Effector memory CD4-positive, alpha-beta T cell (primary cell): Measurements from ENCODE around the gene ZBTB20.

Experiments used
- DNase-seq, 3 donors: peaks; one replicate each; pipeline ENCODE4 v3.0.0-alpha.2; 2020
- H3K27ac ChIP-seq: 2 replicates; pipeline ENCODE4 v1.7.0; 2013; ENCODE audit warnings: mild to moderate bottlenecking, low read length, moderate library complexity; ENCODE audit not compliant: insufficient read depth, poor library complexity, severe bottlenecking
- H3K27me3 ChIP-seq: replicated peaks from 2 replicates; pipeline ENCODE4 v1.7.0; 2013; ENCODE audit warnings: mild to moderate bottlenecking, low read length; ENCODE audit not compliant: insufficient read depth, control insufficient read depth, poor library complexity, severe bottlenecking
- H3K36me3 ChIP-seq: 2 replicates; pipeline ENCODE4 v1.7.0; 2013; ENCODE audit warnings: mild to moderate bottlenecking, low read length, moderate library complexity; ENCODE audit not compliant: control insufficient read depth, insufficient read depth
- H3K4me1 ChIP-seq: 2 replicates; pipeline ENCODE4 v1.7.0; 2013; ENCODE audit warnings: low read length, mild to moderate bottlenecking; ENCODE audit not compliant: control insufficient read depth, insufficient read depth, poor library complexity, severe bottlenecking
- H3K4me3 ChIP-seq: 2 replicates; pipeline ENCODE4 v1.7.0; 2013; ENCODE audit warnings: low read length, low read depth, mild to moderate bottlenecking; ENCODE audit not compliant: insufficient read depth, poor library complexity, severe bottlenecking
- H3K9me3 ChIP-seq: 2 replicates; pipeline ENCODE4 v1.7.0; 2013; ENCODE audit warnings: mild to moderate bottlenecking, low read length, moderate library complexity; ENCODE audit not compliant: control insufficient read depth

Gene ZBTB20

DNA sequence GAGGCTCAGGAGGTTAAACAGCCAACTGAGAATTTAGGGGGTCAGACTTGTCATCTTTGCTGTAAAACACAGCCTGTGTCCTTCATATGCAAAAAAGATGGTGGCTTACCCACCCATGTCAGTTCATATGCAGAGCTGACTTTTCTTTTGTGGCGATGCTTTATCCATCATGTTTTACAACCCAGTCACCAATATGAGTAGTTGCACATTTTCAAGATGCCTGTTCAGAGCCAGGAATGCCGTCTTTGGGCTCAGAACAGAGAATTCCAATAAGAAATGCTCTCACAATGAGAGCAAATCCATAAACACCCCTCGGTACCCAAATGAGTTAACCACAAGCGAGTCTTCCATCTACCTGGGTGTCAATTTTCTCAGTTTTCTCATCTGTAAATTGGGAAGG is 769.7 kb downstream of the ZBTB20 start:
- Histone ChIP-seq H3K27ac (no peak overlapping the region), H3K9me3 (no peaks in the 10 kb centered on the region), H3K4me1 (no peaks in the 10 kb centered on the region), H3K4me3 (no peak overlapping the region), H3K27me3 (no peaks in the 10 kb centered on the region), H3K36me3 (peaks cover 24% of the 10 kb centered on the region)
- DNase-seq = no peak

GRCh38 chr3:114376516-114377185 is 770.4 kb downstream of the ZBTB20 start:
- Histone ChIP-seq H3K36me3 (peaks cover 24% of the 10 kb centered on the region), H3K4me1 (no peaks in the 10 kb centered on the region), H3K4me3 (no peak overlapping the region), H3K27ac (no peak overlapping the region), H3K27me3 (no peaks in the 10 kb centered on the region), H3K9me3 (no peaks in the 10 kb centered on the region)
- DNase-seq = no peak

DNA sequence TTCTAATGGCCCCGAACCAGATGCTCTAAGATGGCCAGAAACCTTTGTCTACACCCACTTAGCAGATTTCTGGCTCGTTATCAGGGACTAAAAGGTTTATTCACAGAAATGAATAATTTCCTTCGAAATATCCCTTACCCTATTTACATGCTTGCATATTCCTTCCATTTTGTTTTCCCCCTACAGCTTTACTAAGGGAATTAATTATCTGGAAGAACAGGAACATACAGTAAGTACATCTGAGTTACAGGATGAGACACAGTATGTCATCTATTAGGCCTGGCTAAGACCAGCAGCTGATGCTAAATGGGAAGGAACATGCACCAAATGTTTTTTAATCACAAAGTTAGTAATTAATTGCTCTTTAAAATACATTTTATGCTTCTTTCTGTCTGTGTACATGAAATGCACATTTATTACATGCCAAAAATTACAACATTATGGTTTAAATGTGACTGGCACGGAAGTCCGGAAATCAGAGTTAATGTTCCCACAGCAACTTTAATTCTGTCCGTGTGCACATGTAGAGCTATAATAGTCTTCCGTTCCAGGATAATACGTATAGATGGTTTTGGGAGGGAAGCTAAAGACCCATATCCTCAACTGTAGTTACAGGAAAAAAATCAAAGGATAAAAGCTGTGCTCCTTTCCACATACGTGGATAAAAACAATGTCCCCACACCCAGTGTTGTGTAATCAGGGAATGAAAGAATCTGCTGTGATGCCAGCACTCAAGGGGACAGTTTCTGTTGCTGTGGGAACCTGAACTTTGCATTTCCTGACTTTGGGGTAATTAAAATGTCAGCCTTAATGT is 771.3 kb downstream of the ZBTB20 start:
- H3K36me3 ChIP-seq = peaks cover 24% of the 10 kb centered on the region
- H3K4me1 ChIP-seq = no peaks in the 10 kb centered on the region
- no peak overlapping the region for H3K27ac ChIP-seq
- DNase-seq = no peak
- H3K27me3 ChIP-seq = no peaks in the 10 kb centered on the region
- no peaks in the 10 kb centered on the region for H3K9me3 ChIP-seq
- H3K4me3 ChIP-seq = no peak overlapping the region

DNA sequence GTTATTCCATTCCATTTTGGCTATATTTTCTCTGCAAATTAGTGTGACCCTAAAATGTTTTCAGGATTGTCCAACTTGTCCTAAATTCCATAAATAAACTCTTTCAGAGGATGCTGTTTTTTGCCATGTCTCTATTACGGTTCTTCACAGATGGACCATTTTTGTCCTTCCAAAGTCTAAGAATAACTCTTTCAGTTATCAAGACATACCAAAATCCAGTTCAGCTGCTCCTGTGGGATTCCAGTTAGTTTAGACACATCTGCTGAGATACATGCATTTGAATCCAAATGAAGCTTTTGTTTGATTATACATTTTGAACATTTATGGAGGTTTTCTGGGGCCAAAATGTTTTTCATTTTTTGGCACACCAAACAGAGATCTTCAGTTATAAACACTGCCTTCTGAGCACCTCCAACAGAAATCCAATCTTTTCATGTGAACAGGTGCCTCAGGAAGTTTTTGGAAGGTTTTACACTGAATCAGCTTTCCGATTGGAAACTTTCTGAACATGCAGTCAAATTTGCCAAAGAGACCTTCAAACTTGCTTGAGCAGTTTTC is 772.6 kb downstream of the ZBTB20 start:
- Histone ChIP-seq H3K27me3 (no peaks in the 10 kb centered on the region), H3K36me3 (peaks cover 12% of the 10 kb centered on the region), H3K27ac (no peak overlapping the region), H3K4me3 (no peak overlapping the region), H3K4me1 (no peaks in the 10 kb centered on the region), H3K9me3 (no peaks in the 10 kb centered on the region)
- DNase-seq = no peak

DNA sequence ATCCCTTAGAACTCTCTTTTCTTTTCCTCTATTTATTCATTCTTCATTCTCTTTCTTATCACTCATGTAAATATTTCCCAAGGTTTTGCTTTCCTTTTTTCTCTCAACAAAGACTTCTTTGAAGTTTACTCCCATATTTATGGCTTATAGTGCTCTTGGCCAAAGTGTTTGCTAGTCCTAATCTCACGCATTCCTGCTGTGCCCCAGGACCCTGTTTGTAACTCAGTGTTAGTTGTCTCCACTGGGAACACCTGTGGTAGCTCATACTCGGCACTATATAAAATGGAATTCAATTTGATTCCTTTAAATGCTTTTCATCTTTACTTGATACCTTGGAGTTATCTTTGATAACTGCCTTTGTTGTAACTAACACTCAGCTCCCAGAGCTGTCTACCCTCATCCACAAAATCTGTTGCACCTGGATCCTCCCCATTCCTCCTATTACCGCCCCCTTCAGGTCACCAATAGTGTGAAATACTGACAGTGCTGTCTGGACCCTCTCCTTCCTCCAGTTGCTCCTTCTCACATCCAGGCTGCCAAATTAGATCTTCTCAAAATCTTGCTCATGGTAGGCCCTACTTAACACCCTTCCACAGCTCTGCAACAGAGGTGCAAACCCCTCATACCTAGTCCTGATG is 776.4 kb downstream of the ZBTB20 start:
- Histone ChIP-seq H3K4me1 (no peaks in the 10 kb centered on the region), H3K27ac (no peak overlapping the region), H3K4me3 (no peak overlapping the region), H3K36me3 (no peaks in the 10 kb centered on the region), H3K9me3 (no peaks in the 10 kb centered on the region), H3K27me3 (no peaks in the 10 kb centered on the region)
- DNase-seq = no peak

DNA sequence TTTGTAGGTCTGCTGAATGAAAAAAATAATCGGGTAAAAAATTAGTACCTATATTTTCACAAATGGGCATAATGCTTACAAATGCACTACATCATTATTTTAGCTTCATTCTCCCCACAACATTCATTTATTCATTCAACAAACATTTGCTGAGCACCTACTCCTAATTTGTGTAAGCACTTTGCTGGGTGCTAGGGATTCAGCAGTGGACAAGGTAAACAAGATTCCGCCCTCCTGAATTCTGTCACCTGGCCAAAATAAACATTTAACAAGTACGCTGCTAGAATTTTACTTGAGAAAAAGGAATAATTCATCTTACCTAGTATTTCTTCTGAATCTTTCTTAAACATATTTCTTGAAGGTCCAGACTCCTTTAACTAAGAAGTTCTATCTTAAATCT is 781.2 kb downstream of the ZBTB20 start:
- no peak overlapping the region for H3K4me3 ChIP-seq
- no peaks in the 10 kb centered on the region for H3K9me3 ChIP-seq
- no peaks in the 10 kb centered on the region for H3K36me3 ChIP-seq
- H3K27me3 ChIP-seq = no peaks in the 10 kb centered on the region
- no peaks in the 10 kb centered on the region for H3K4me1 ChIP-seq
- DNase-seq = no peak
- H3K27ac ChIP-seq = no peak overlapping the region

- DNase-seq = no peak
- no peak overlapping the region for H3K4me3 ChIP-seq
- no peak overlapping the region for H3K27ac ChIP-seq
- no peaks in the 10 kb centered on the region for H3K9me3 ChIP-seq
- H3K27me3 ChIP-seq = no peaks in the 10 kb centered on the region
- H3K36me3 ChIP-seq = no peaks in the 10 kb centered on the region
- H3K4me1 ChIP-seq = no peaks in the 10 kb centered on the region
These were observed 782.1 kb downstream of the ZBTB20 start for GRCh38 chr3:114364806-114365654.

DNA sequence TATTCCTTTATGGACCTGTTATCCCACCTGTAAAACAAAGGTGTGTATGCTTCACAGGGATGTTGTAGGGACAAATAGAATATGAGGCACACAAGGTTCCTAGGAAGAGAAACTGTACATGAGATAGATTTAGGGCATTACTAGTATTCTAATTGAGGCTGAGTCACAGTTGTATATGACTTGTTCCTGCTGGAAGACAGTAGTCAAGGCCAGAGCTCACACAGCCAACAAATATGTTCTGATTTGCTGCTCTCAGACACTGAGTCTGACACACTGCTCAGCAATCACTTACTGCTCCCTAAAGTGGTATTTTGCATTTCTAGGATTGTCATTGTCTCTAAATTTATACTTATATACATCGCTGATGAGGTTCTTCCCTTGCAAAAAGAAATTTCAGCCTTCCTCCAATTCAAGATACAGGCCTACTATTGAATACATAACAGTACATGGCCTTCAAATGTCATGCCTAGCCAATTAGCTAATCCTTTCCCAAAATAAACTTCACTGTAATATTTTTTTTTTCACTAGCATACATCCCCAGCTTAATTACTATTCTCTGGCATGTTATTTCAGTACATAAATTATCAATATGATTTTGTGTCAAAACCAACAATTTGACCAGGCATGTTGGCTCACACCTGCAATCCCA is 783.4 kb downstream of the ZBTB20 start:
- H3K27ac ChIP-seq = no peak overlapping the region
- no peak for DNase-seq
- no peaks in the 10 kb centered on the region for H3K36me3 ChIP-seq
- no peaks in the 10 kb centered on the region for H3K4me1 ChIP-seq
- H3K27me3 ChIP-seq = no peaks in the 10 kb centered on the region
- no peaks in the 10 kb centered on the region for H3K9me3 ChIP-seq
- H3K4me3 ChIP-seq = no peak overlapping the region

- DNase-seq = no peak
These were observed 784.3 kb downstream of the ZBTB20 start for GRCh38 chr3:114362815-114363214.

More at GRCh38 chr3:114362815-114363214, 784.3 kb downstream of the ZBTB20 start:
- Histone ChIP-seq H3K9me3 (no peaks in the 10 kb centered on the region), H3K27me3 (no peaks in the 10 kb centered on the region), H3K27ac (no peak overlapping the region), H3K4me1 (no peaks in the 10 kb centered on the region), H3K4me3 (no peak overlapping the region), H3K36me3 (no peaks in the 10 kb centered on the region)
